H9 (cell line): Measurements from ENCODE around the gene ZSCAN22. TPM values are rescaled to one million over a fixed set of nuclear protein-coding genes. Genes with fewer than 3 reads are reported as not detected.

Experiments used
- DNase-seq: peaks from one replicate; pipeline ENCODE4 v3.0.0-alpha.2; 2017
- H2AFZ ChIP-seq: one replicate; pipeline ENCODE4 v1.6.1; 2013; ENCODE audit warnings: mild to moderate bottlenecking, low read length, control low read depth, moderate library complexity
- H2AK5ac ChIP-seq: 2 replicates; pipeline ENCODE4 v1.6.1; 2013; ENCODE audit warnings: low read length, control low read depth, mixed read lengths; ENCODE audit not compliant: insufficient read length
- H2BK120ac ChIP-seq: one replicate; pipeline ENCODE4 v1.6.1; 2013; ENCODE audit warnings: low read depth, mild to moderate bottlenecking, low read length, control low read depth, inconsistent platforms; ENCODE audit not compliant: poor library complexity, severe bottlenecking
- H2BK12ac ChIP-seq: 2 replicates; pipeline ENCODE4 v1.6.1; 2013; ENCODE audit warnings: low read length, control low read depth, mixed read lengths, low read depth; ENCODE audit not compliant: insufficient read length
- H2BK15ac ChIP-seq: 2 replicates; pipeline ENCODE4 v1.6.1; 2013; ENCODE audit warnings: low read depth, low read length, control low read depth
- H2BK20ac ChIP-seq: one replicate; pipeline ENCODE4 v1.6.1; 2013; ENCODE audit warnings: low read depth, mild to moderate bottlenecking, low read length, control low read depth, inconsistent platforms; ENCODE audit not compliant: poor library complexity, severe bottlenecking
- H2BK5ac ChIP-seq: 2 replicates; pipeline ENCODE4 v1.6.1; 2013; ENCODE audit warnings: low read length, control low read depth, mixed read lengths; ENCODE audit not compliant: insufficient read length
- H3K14ac ChIP-seq: 2 replicates; pipeline ENCODE4 v1.6.1; 2013; ENCODE audit warnings: low read length, control low read depth; ENCODE audit not compliant: insufficient read depth
- H3K18ac ChIP-seq: 2 replicates; pipeline ENCODE4 v1.6.1; 2013; ENCODE audit warnings: low read depth, mild to moderate bottlenecking, mixed read lengths, low read length, control low read depth; ENCODE audit not compliant: insufficient read length
- H3K23ac ChIP-seq: 2 replicates; pipeline ENCODE4 v1.6.1; 2013; ENCODE audit warnings: low read length, control low read depth, mixed read lengths, low read depth; ENCODE audit not compliant: insufficient read length
- H3K23me2 ChIP-seq: 2 replicates; pipeline ENCODE4 v1.6.1; 2013; ENCODE audit warnings: low read depth, mild to moderate bottlenecking, mixed read lengths, low read length, control low read depth; ENCODE audit not compliant: insufficient read length, poor library complexity, severe bottlenecking
- H3K27ac ChIP-seq: 2 replicates; pipeline ENCODE4 v1.5.1; 2013; ENCODE audit warnings: low read length, control low read depth, mixed read lengths, low read depth; ENCODE audit not compliant: insufficient read length
- H3K27me3 ChIP-seq: 2 replicates; pipeline ENCODE4 v1.6.1; 2013; ENCODE audit warnings: low read length, control low read depth, inconsistent platforms; ENCODE audit not compliant: insufficient read depth
- H3K4ac ChIP-seq: 2 replicates; pipeline ENCODE4 v1.6.1; 2013; ENCODE audit warnings: low read depth, mild to moderate bottlenecking, control low read depth, inconsistent platforms, low read length, moderate library complexity
- H3K4me1 ChIP-seq: 2 replicates; pipeline ENCODE4 v1.6.1; 2013; ENCODE audit warnings: low read length, control low read depth, inconsistent platforms; ENCODE audit not compliant: insufficient read depth
- H3K4me2 ChIP-seq: 2 replicates; pipeline ENCODE4 v1.6.1; 2013; ENCODE audit warnings: low read length, control low read depth, mixed read lengths; ENCODE audit not compliant: insufficient read length, insufficient read depth
- H3K56ac ChIP-seq: 2 replicates; pipeline ENCODE4 v1.6.1; 2013; ENCODE audit warnings: low read depth, mild to moderate bottlenecking, mixed read lengths, low read length, control low read depth; ENCODE audit not compliant: insufficient read length
- H3K79me1 ChIP-seq: 2 replicates; pipeline ENCODE4 v1.6.1; 2013; ENCODE audit warnings: low read depth, mild to moderate bottlenecking, moderate library complexity, low read length, control low read depth, inconsistent platforms; ENCODE audit not compliant: insufficient read depth, poor library complexity, severe bottlenecking
- H3K79me2 ChIP-seq: 2 replicates; pipeline ENCODE4 v1.6.1; 2013; ENCODE audit warnings: low read length, control low read depth, inconsistent platforms; ENCODE audit not compliant: insufficient read depth
- H3K9ac ChIP-seq: 2 replicates; pipeline ENCODE4 v1.6.1; 2013; ENCODE audit warnings: low read length, control low read depth, mixed read lengths; ENCODE audit not compliant: insufficient read length; ENCODE audit errors: extremely low read depth
- H3K9me3 ChIP-seq: one replicate; pipeline ENCODE4 v1.6.1; 2013; ENCODE audit warnings: low read depth, low read length, inconsistent platforms; ENCODE audit not compliant: control insufficient read depth
- H3T11ph ChIP-seq: one replicate; pipeline ENCODE4 v1.6.1; 2013; ENCODE audit warnings: mild to moderate bottlenecking, low read length, control low read depth, inconsistent platforms
- H4K20me1 ChIP-seq: one replicate; pipeline ENCODE4 v1.6.1; 2013; ENCODE audit not compliant: control insufficient read depth, insufficient read length, insufficient read depth
- H4K5ac ChIP-seq: 2 replicates; pipeline ENCODE4 v1.6.1; 2013; ENCODE audit warnings: low read depth, mild to moderate bottlenecking, mixed read lengths, low read length, control low read depth; ENCODE audit not compliant: insufficient read length
- H4K8ac ChIP-seq: replicated peaks from 2 replicates; pipeline ENCODE4 v1.6.1; 2013; ENCODE audit warnings: low read length, control low read depth, mixed read lengths, low read depth; ENCODE audit not compliant: insufficient read length
- H4K91ac ChIP-seq: 2 replicates; pipeline ENCODE4 v1.6.1; 2013; ENCODE audit warnings: low read depth, mild to moderate bottlenecking, moderate library complexity, mixed read lengths, low read length, control low read depth; ENCODE audit not compliant: insufficient read length
- H3K27ac Mint-ChIP-seq, 3 experiments: 2 replicates in 2 of 3; 3 replicates in 1 of 3; pipeline ENCODE4 v1.8.0; 2020 to 2021; ENCODE audit warnings: mixed read lengths in 3 of 3, mild to moderate bottlenecking in 1 of 3, moderate library complexity in 1 of 3
- H3K27me3 Mint-ChIP-seq: 2 replicates; pipeline ENCODE4 v1.8.0; 2021; ENCODE audit warnings: low read depth, mild to moderate bottlenecking, moderate library complexity, mixed read lengths
- H3K36me3 Mint-ChIP-seq, 3 experiments: 2 replicates in 2 of 3; 3 replicates in 1 of 3; pipeline ENCODE4 v1.8.0; 2020 to 2021; ENCODE audit warnings: low read depth in 3 of 3, mixed read lengths in 3 of 3; ENCODE audit not compliant: insufficient read depth in 1 of 3
- H3K4me1 Mint-ChIP-seq, 2 experiments: 2 replicates each; pipeline ENCODE4 v1.8.0; 2020; ENCODE audit warnings: mixed read lengths in 2 of 2
- H3K4me3 Mint-ChIP-seq, 2 experiments: 2 replicates in 1 of 2; 3 replicates in 1 of 2; pipeline ENCODE4 v1.8.0; 2020 to 2021; ENCODE audit warnings: mild to moderate bottlenecking in 2 of 2, mixed read lengths in 2 of 2, moderate library complexity in 1 of 2
- H3K9me3 Mint-ChIP-seq, 2 experiments: 2 replicates in 1 of 2; 3 replicates in 1 of 2; pipeline ENCODE4 v1.8.0; 2020; ENCODE audit warnings: mild to moderate bottlenecking in 2 of 2, mixed read lengths in 2 of 2, moderate library complexity in 1 of 2
- WGBS: extraction: QIAGEN DNeasy Blood & Tissue Kit; methylation state at CpG from one replicate; pipeline ENCODE4 v1.1.7; 2013; ENCODE audit warnings: missing lambda C conversion rate, low lambda C conversion rate, mixed read lengths; ENCODE audit not compliant: insufficient read length; ENCODE audit errors: extremely low coverage; 5-methylcytosine and 5-hydroxymethylcytosine counted together
- total RNA-seq: library from RNA; stranded (reverse); gene quantifications from 2 replicates; pipeline ENCODE4 v1.2.1, GENCODE V29; 2021
- TF ChIP-seq, protein P1 (sequence below): fragments of 200-600 bp; sonication (generic); conservative IDR thresholded peaks from 3 replicates; pipeline ENCODE4 v1.8.0; 2021; ENCODE audit warnings: antibody characterized with exemption, mild to moderate bottlenecking

ZSCAN22 gene
- total RNA-seq, 1 experiment from 2014 or later, result 4.8 TPM

DNA sequence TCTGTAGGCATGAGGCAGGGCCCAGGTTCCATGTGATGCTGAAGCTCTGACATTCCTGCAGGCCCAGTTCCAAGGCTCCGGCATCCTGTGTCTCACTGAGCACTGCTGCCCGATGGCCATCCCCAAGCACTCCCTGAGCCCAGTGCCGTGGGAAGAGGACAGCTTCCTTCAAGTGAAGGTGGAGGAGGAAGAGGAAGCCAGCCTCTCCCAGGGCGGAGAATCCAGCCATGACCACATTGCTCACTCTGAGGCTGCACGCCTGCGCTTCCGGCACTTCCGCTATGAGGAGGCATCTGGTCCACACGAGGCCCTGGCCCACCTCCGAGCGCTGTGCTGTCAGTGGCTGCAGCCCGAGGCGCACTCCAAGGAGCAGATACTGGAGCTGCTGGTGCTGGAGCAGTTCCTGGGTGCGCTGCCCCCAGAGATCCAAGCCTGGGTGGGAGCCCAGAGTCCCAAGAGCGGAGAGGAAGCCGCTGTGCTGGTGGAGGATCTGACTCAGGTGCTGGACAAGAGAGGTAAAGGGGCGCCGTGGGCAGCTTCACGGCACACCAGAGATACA lies 8.0 kb downstream of the ZSCAN22 start:
- H3K9ac ChIP-seq, result no peak overlapping the region
- H3K27ac ChIP-seq, result no peak overlapping the region
- H3K18ac ChIP-seq, result no peak overlapping the region
- Mint-ChIP-seq H3K27ac (peak overlapping the region in 2 of 3 experiments; percentile 20 to 64; a peak in 1 of 7 replicates), H3K27me3 (no peaks in the 10 kb centered on the region), H3K9me3 (no peaks in the 10 kb centered on the region; a peak in 1 of 5 replicates), H3K4me1 (no peaks in the 10 kb centered on the region), H3K36me3 (peaks cover 14 to 26% (median 21%) of the 10 kb centered on the region in 3 experiments; a peak in 6 of 7 replicates), H3K4me3 (no peak overlapping the region)
- H3T11ph ChIP-seq, result no peak overlapping the region
- no peak overlapping the region for H2AFZ ChIP-seq
- H3K56ac ChIP-seq, result no peak overlapping the region
- TF ChIP-seq, protein P1, sequence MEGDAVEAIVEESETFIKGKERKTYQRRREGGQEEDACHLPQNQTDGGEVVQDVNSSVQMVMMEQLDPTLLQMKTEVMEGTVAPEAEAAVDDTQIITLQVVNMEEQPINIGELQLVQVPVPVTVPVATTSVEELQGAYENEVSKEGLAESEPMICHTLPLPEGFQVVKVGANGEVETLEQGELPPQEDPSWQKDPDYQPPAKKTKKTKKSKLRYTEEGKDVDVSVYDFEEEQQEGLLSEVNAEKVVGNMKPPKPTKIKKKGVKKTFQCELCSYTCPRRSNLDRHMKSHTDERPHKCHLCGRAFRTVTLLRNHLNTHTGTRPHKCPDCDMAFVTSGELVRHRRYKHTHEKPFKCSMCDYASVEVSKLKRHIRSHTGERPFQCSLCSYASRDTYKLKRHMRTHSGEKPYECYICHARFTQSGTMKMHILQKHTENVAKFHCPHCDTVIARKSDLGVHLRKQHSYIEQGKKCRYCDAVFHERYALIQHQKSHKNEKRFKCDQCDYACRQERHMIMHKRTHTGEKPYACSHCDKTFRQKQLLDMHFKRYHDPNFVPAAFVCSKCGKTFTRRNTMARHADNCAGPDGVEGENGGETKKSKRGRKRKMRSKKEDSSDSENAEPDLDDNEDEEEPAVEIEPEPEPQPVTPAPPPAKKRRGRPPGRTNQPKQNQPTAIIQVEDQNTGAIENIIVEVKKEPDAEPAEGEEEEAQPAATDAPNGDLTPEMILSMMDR, result no peak
- no peaks in the 10 kb centered on the region for H3K4me1 ChIP-seq
- no peaks in the 10 kb centered on the region for H3K23me2 ChIP-seq
- no CpG with 5 or more reads among the region's 19 CpGs for WGBS
- no peak overlapping the region for H3K23ac ChIP-seq
- H2BK120ac ChIP-seq, result no peak overlapping the region
- H4K91ac ChIP-seq, result no peak overlapping the region
- H3K4ac ChIP-seq, result no peak overlapping the region
- no peaks in the 10 kb centered on the region for H3K79me1 ChIP-seq
- DNase-seq, result no peak
- no peak overlapping the region for H2BK15ac ChIP-seq
- H4K20me1 ChIP-seq, result no peaks in the 10 kb centered on the region
- H2BK20ac ChIP-seq, result no peak overlapping the region
- no peak overlapping the region for H2AK5ac ChIP-seq
- H3K4me2 ChIP-seq, result no peak overlapping the region
- H2BK5ac ChIP-seq, result no peak overlapping the region
- no peak overlapping the region for H4K8ac ChIP-seq
- no peaks in the 10 kb centered on the region for H3K9me3 ChIP-seq
- no peaks in the 10 kb centered on the region for H3K27me3 ChIP-seq
- no peak overlapping the region for H3K14ac ChIP-seq
- no peak overlapping the region for H2BK12ac ChIP-seq
- H4K5ac ChIP-seq, result no peak overlapping the region
- no peaks in the 10 kb centered on the region for H3K79me2 ChIP-seq
